Spinal cord (tissue), 10 donors: ENCODE measurements around the gene METTL5. TPM values are rescaled to one million over a fixed set of nuclear protein-coding genes. Genes with fewer than 3 reads are reported as not detected.
"Not testable (repeated sequence)": the region's sequence is repeated elsewhere in the genome, so short reads cannot be mapped to it uniquely, and the experiment has no call there.

Experiments
- DNase-seq, 6 donors: peaks; one replicate each; pipeline versions ENCODE4 v3.0.0 to v3.0.0-alpha.2; 2013 to 2015; ENCODE audit warnings: low spot score in 6 of 6, low read depth in 4 of 6
- H3K27ac ChIP-seq: one replicate; pipeline ENCODE4 v1.5.1; 2013; ENCODE audit warnings: low read depth, low read length, control low read depth
- H3K27me3 ChIP-seq: one replicate; pipeline ENCODE4 v1.6.1; 2013; ENCODE audit warnings: low read length; ENCODE audit not compliant: control insufficient read depth, insufficient read depth
- H3K36me3 ChIP-seq: one replicate; pipeline ENCODE4 v1.6.1; 2013; ENCODE audit warnings: low read length; ENCODE audit not compliant: control insufficient read depth, insufficient read depth
- H3K4me1 ChIP-seq: one replicate; pipeline ENCODE4 v1.6.1; 2013; ENCODE audit warnings: low read length; ENCODE audit not compliant: control insufficient read depth, insufficient read depth
- H3K4me3 ChIP-seq: one replicate; pipeline ENCODE4 v1.5.1; 2013; ENCODE audit warnings: low read depth, low read length, control low read depth
- H3K9me3 ChIP-seq: one replicate; pipeline ENCODE4 v1.6.1; 2013; ENCODE audit warnings: low read length; ENCODE audit not compliant: control insufficient read depth, insufficient read depth
- WGBS: methylation state at CpG from one replicate; pipeline ENCODE4 v1.1.5; 2013; ENCODE audit warnings: missing lambda C conversion rate; ENCODE audit not compliant: insufficient coverage; 5-methylcytosine and 5-hydroxymethylcytosine counted together
- long read RNA-seq, 4 donors: transcript quantifications; one replicate each; lab custom pipeline, GENCODE V29; 2026
- polyA plus RNA-seq, 2 donors: library from polyadenylated mRNA; unstranded; fragments of 120-200 nt; gene quantifications; one replicate each; pipeline ENCODE4 v1.2.1, GENCODE V29; 2013; ENCODE audit not compliant: insufficient read length in 2 of 2
- total RNA-seq, 2 donors: library from RNA; depleted of rRNA in 1 of 2; stranded (reverse); fragments of 120-200 nt in 1 of 2; fragments of >200 nt in 1 of 2; gene quantifications; one replicate each; pipeline versions ENCODE4 v1.2.3 to v1.2.4, GENCODE V29; 2013 to 2014
- donor health status: healthy.

The METTL5 gene
- total RNA-seq (10 to 100 TPM; 40.8 to 40.9 TPM), polyA plus RNA-seq (10 to 100 TPM; 52.4 to 64.0 TPM)
- long read RNA-seq, donor 1, transcript METTL5-201 (7 exons, 1,010 nt): minor isoform, 10 of 38 reads
- long read RNA-seq, donor 1, transcript METTL5-206 (8 exons, 880 nt): major isoform, 12 of 38 reads
- long read RNA-seq, donor 1, transcript METTL5-203 (8 exons, 800 nt): major isoform, 12 of 38 reads
- long read RNA-seq, donor 1, partial matches to known transcripts: 0 of 38 reads
- long read RNA-seq, donor 1, other reads (novel, unspliced or antisense): 0 of 38 reads
- long read RNA-seq, donor 2, transcript METTL5-201 (7 exons, 1,010 nt): minor isoform, 7 of 24 reads
- long read RNA-seq, donor 2, transcript METTL5-203 (8 exons, 800 nt): major isoform, 12 of 24 reads
- long read RNA-seq, donor 2, partial matches to known transcripts: 0 of 24 reads
- long read RNA-seq, donor 2, other reads (novel, unspliced or antisense): 0 of 24 reads
- long read RNA-seq, donor 3, transcript METTL5-206 (8 exons, 880 nt): minor isoform, 7 of 28 reads
- long read RNA-seq, donor 3, transcript METTL5-201 (7 exons, 1,010 nt): major isoform, 13 of 28 reads
- long read RNA-seq, donor 3, transcript METTL5-203 (8 exons, 800 nt): minor isoform, 7 of 28 reads
- long read RNA-seq, donor 3, partial matches to known transcripts: 0 of 28 reads
- long read RNA-seq, donor 3, other reads (novel, unspliced or antisense): 0 of 28 reads
- long read RNA-seq, donor 4, transcript METTL5-201 (7 exons, 1,010 nt): minor isoform, 23 of 69 reads
- long read RNA-seq, donor 4, transcript METTL5-206 (8 exons, 880 nt): minor isoform, 17 of 69 reads
- long read RNA-seq, donor 4, transcript METTL5-203 (8 exons, 800 nt): major isoform, 28 of 69 reads
- long read RNA-seq, donor 4, partial matches to known transcripts: 0 of 69 reads
- long read RNA-seq, donor 4, other reads (novel, unspliced or antisense): 0 of 69 reads

GRCh38 chr2:169824373-169825333 is at the start of gene METTL5:
Gene METTL5, minus strand, starts transcription at chr2:169824905. Its CDS starts 308 bp downstream, at chr2:169824597.
- Histone ChIP-seq H3K4me3 (peak within 1 kb of the TSS; percentile 82), H3K27me3 (no peaks in the 10 kb centered on the region), H3K36me3 (peaks cover 3% of the 10 kb centered on the region), H3K9me3 (no peaks in the 10 kb centered on the region), H3K4me1 (peaks cover 21% of the 10 kb centered on the region), H3K27ac (peak within 1 kb of the TSS; percentile 74)
- peak in 5 of 6 donors; percentile 64 to 93 (median 76) for DNase-seq
- WGBS: 1% methylated on average over 53 of the region's 61 CpGs

- Histone ChIP-seq H3K4me1 (no peaks in the 10 kb centered on the region), H3K9me3 (no peaks in the 10 kb centered on the region), H3K27ac (no peak overlapping the region), H3K4me3 (no peak overlapping the region), H3K36me3 (peaks cover 3% of the 10 kb centered on the region), H3K27me3 (no peaks in the 10 kb centered on the region)
- DNase-seq: no peak
- WGBS: no CpG with 5 or more reads among the region's 1 CpG
Observed at GRCh38 chr2:169871994-169872393, 47.3 kb upstream of the METTL5 start.

GRCh38 chr2:169871369-169871768 is 46.7 kb upstream of the METTL5 start:
- not testable (repeated sequence) for H3K27ac ChIP-seq, H3K9me3 ChIP-seq, H3K4me1 ChIP-seq, DNase-seq, H3K4me3 ChIP-seq, H3K36me3 ChIP-seq, H3K27me3 ChIP-seq
- WGBS: no CpG with 5 or more reads among the region's 9 CpGs

- Histone ChIP-seq H3K4me3 (no peak overlapping the region), H3K36me3 (no peaks in the 10 kb centered on the region), H3K4me1 (no peaks in the 10 kb centered on the region), H3K27me3 (no peaks in the 10 kb centered on the region), H3K9me3 (no peaks in the 10 kb centered on the region), H3K27ac (no peak overlapping the region)
- WGBS: no CpG with 5 or more reads among the region's 7 CpGs
- no peak for DNase-seq
Observed at GRCh38 chr2:169868951-169869350, 44.2 kb upstream of the METTL5 start.

GRCh38 chr2:169867579-169867978 is 42.9 kb upstream of the METTL5 start:
- H3K4me1 ChIP-seq: no peaks in the 10 kb centered on the region
- no peak overlapping the region for H3K27ac ChIP-seq
- H3K9me3 ChIP-seq: no peaks in the 10 kb centered on the region
- no peak overlapping the region for H3K4me3 ChIP-seq
- H3K36me3 ChIP-seq: no peaks in the 10 kb centered on the region
- no peaks in the 10 kb centered on the region for H3K27me3 ChIP-seq
- WGBS: no CpG with 5 or more reads among the region's 3 CpGs
- DNase-seq: no peak

- not testable (repeated sequence) for H3K4me3 ChIP-seq, H3K27ac ChIP-seq, H3K4me1 ChIP-seq, DNase-seq, H3K9me3 ChIP-seq, H3K36me3 ChIP-seq, H3K27me3 ChIP-seq
- 100% methylated on average over 2 of the region's 6 CpGs for WGBS
Observed at GRCh38 chr2:169866230-169866629, 41.5 kb upstream of the METTL5 start.

- 20% methylated on average over 1 of the region's 2 CpGs for WGBS
- no peaks in the 10 kb centered on the region for H3K4me1 ChIP-seq
- DNase-seq: no peak
- H3K4me3 ChIP-seq: no peak overlapping the region
- H3K36me3 ChIP-seq: no peaks in the 10 kb centered on the region
- no peaks in the 10 kb centered on the region for H3K9me3 ChIP-seq
- no peaks in the 10 kb centered on the region for H3K27me3 ChIP-seq
- no peak overlapping the region for H3K27ac ChIP-seq
Observed at GRCh38 chr2:169865492-169865891, 40.8 kb upstream of the METTL5 start.

- H3K4me3 ChIP-seq: no peak overlapping the region
- H3K27ac ChIP-seq: no peak overlapping the region
- H3K36me3 ChIP-seq: no peaks in the 10 kb centered on the region
- H3K4me1 ChIP-seq: no peaks in the 10 kb centered on the region
- DNase-seq: no peak
- WGBS: 100% methylated on average over 1 of the region's 2 CpGs
- no peaks in the 10 kb centered on the region for H3K27me3 ChIP-seq
- H3K9me3 ChIP-seq: no peaks in the 10 kb centered on the region
Observed at GRCh38 chr2:169862816-169863215, 38.1 kb upstream of the METTL5 start.

GRCh38 chr2:169860149-169860548 is 35.4 kb upstream of the METTL5 start:
- H3K4me1 ChIP-seq: no peaks in the 10 kb centered on the region
- DNase-seq: no peak
- no peaks in the 10 kb centered on the region for H3K36me3 ChIP-seq
- H3K9me3 ChIP-seq: peaks cover 3% of the 10 kb centered on the region
- H3K27me3 ChIP-seq: no peaks in the 10 kb centered on the region
- no peak overlapping the region for H3K4me3 ChIP-seq
- WGBS: 95% methylated on average over 3 of the region's 4 CpGs
- H3K27ac ChIP-seq: no peak overlapping the region
